Fibroblast of the aortic adventitia (primary cell): ENCODE data around the gene ACTR5. TPM values are rescaled to one million over a fixed set of nuclear protein-coding genes. Genes with fewer than 3 reads are reported as not detected.

Experiments used
- DNase-seq: peaks from one replicate; pipeline ENCODE4 v3.0.0-alpha.2; 2010; ENCODE audit warnings: low read depth
- H3K4me3 ChIP-seq: 2 replicates; pipeline ENCODE4 v1.5.1; 2011; ENCODE audit warnings: low read depth, mild to moderate bottlenecking, control low read depth, low read length, moderate library complexity
- CTCF ChIP-seq: IDR thresholded peaks from 2 replicates; pipeline ENCODE4 v1.5.1; 2011; ENCODE audit warnings: mild to moderate bottlenecking, low read length, control low read depth, inconsistent platforms; ENCODE audit not compliant: insufficient read depth
- total RNA-seq: library from RNA; depleted of rRNA; stranded (reverse); fragments of >200 nt; gene quantifications from 2 replicates; pipeline ENCODE4 v1.2.3, GENCODE V29; 2012; ENCODE audit warnings: low replicate concordance

The ACTR5 gene
- total RNA-seq, 1 donor, result 4.6 TPM

- TF ChIP-seq CTCF, result no peak
Measured at GRCh38 chr20:38763616-38764015, 15.4 kb downstream of the ACTR5 start.

GRCh38 chr20:38764567-38765318, 16.5 kb downstream of the ACTR5 start:
- TF ChIP-seq CTCF, result no peak
- H3K4me3 ChIP-seq, result no peak overlapping the region
- peak; percentile 86 for DNase-seq

More at GRCh38 chr20:38763616-38764015, 15.4 kb downstream of the ACTR5 start:
- no peak for DNase-seq
- H3K4me3 ChIP-seq, result no peak overlapping the region

- H3K4me3 ChIP-seq, result no peak overlapping the region
- peak; percentile 52 for DNase-seq
- TF ChIP-seq CTCF, result no peak
Measured at GRCh38 chr20:38766071-38766470, 17.8 kb downstream of the ACTR5 start.

- no peak for TF ChIP-seq CTCF
- no peak overlapping the region for H3K4me3 ChIP-seq
- no peak for DNase-seq
Measured at GRCh38 chr20:38769376-38770295, 21.4 kb downstream of the ACTR5 start.

GRCh38 chr20:38770546-38770945, 22.3 kb downstream of the ACTR5 start:
- no peak overlapping the region for H3K4me3 ChIP-seq
- DNase-seq, result no peak
- no peak for TF ChIP-seq CTCF

- TF ChIP-seq CTCF, result no peak
- no peak overlapping the region for H3K4me3 ChIP-seq
- no peak for DNase-seq
Measured at GRCh38 chr20:38770970-38771369, 22.7 kb downstream of the ACTR5 start.
